GM12878 (cell line): Measurements from ENCODE around the gene OSCP1. TPM values are rescaled to one million over a fixed set of nuclear protein-coding genes. Genes with fewer than 3 reads are reported as not detected.

Experiments used
- ATAC-seq: fragments of 200-7000 bp; cut with Tn5 transposase; 3 replicates; pipeline ENCODE4 v1.9.1; 2020; ENCODE audit warnings: mild to moderate bottlenecking, moderate library complexity
- BruUV-seq: library from RNA; stranded (reverse); fragments of 400-500 nt; replicated peaks from 2 replicates; lab custom pipeline; 2021; lab: Mats Ljungman, UMichigan
- CTCF ChIA-PET: fragments of 300-600 bp; sonication (Branson Sonifier 250); formaldehyde crosslinking; extraction: SDS; loops from one replicate; lab custom pipeline; 2021; ENCODE audit warnings: inconsistent platforms; lab: Yijun Ruan, JAX
- POLR2A ChIA-PET: fragments of 350-600 bp; formaldehyde crosslinking; extraction: SDS; loops from one replicate; lab custom pipeline; 2021; ENCODE audit warnings: inconsistent platforms; lab: Charles Lee
- RAD21 ChIA-PET: fragments of 300-600 bp; sonication (Branson Sonifier 250); formaldehyde crosslinking; loops from one replicate; lab custom pipeline; 2023; ENCODE audit warnings: antibody characterized with exemption; ENCODE audit not compliant: unreplicated experiment; lab: Charles Lee
- SMC1A ChIA-PET: fragments of 300-600 bp; sonication (Branson Sonifier 250); formaldehyde crosslinking; loops from one replicate; lab custom pipeline; 2023; ENCODE audit not compliant: unreplicated experiment, uncharacterized antibody; lab: Charles Lee
- DNase-seq: peaks from one replicate; pipeline ENCODE4 v3.0.0-alpha.2; 2011; ENCODE audit warnings: low read depth, low spot score
- FAIRE-seq: peaks from 3 replicates; lab custom pipeline; 2011; peaks lifted over from hg19 to GRCh38; lab: Jason Lieb, UNC
- H2AFZ ChIP-seq: 2 replicates; pipeline ENCODE4 v1.6.0; 2011; ENCODE audit warnings: low read depth, low read length, control low read depth; ENCODE audit not compliant: control insufficient read depth
- H3K27ac ChIP-seq: 2 replicates; pipeline ENCODE4 v1.5.1; 2011; ENCODE audit warnings: control low read depth; ENCODE audit not compliant: control insufficient read depth, insufficient read depth
- H3K27me3 ChIP-seq, 2 experiments: replicated peaks in 1 of 2; 2 replicates each; pipeline versions ENCODE4 v1.6.0 to v1.6.1; 2011; ENCODE audit warnings: low read length in 1 of 2; ENCODE audit not compliant: control insufficient read depth in 2 of 2, insufficient read depth in 2 of 2
- H3K36me3 ChIP-seq, 2 experiments: 2 replicates each; pipeline ENCODE4 v1.5.1; 2011; ENCODE audit warnings: low read length in 1 of 2; ENCODE audit not compliant: control insufficient read depth in 2 of 2, insufficient read depth in 2 of 2
- H3K4me1 ChIP-seq: 2 replicates; pipeline ENCODE4 v1.6.1; 2011; ENCODE audit warnings: mild to moderate bottlenecking, low read length, moderate library complexity, mixed read lengths; ENCODE audit not compliant: control insufficient read depth, insufficient read depth
- H3K4me2 ChIP-seq: 2 replicates; pipeline ENCODE4 v1.6.0; 2011; ENCODE audit warnings: control low read depth; ENCODE audit not compliant: control insufficient read depth, insufficient read depth
- H3K4me3 ChIP-seq: fragments of 200-600 bp; sonication (generic); 2 replicates; pipeline ENCODE4 v1.5.1; 2016
- H3K79me2 ChIP-seq: 2 replicates; pipeline ENCODE4 v1.6.0; 2011; ENCODE audit warnings: low read length; ENCODE audit not compliant: control insufficient read depth, insufficient read depth
- H3K9ac ChIP-seq: 2 replicates; pipeline ENCODE4 v1.8.0; 2011; ENCODE audit warnings: low read length, control low read depth, mixed read lengths; ENCODE audit not compliant: control insufficient read depth, insufficient read depth
- H3K9me3 ChIP-seq: replicated peaks from 3 replicates; pipeline ENCODE4 v1.5.1; 2011; ENCODE audit warnings: mild to moderate bottlenecking, low read length; ENCODE audit not compliant: control insufficient read depth, insufficient read depth
- H4K20me1 ChIP-seq: 2 replicates; pipeline ENCODE4 v1.6.0; 2011; ENCODE audit not compliant: control insufficient read depth, insufficient read depth
- CUX1 ChIP-seq: IDR thresholded peaks from 2 replicates; pipeline ENCODE4 v1.6.1; 2012; ENCODE audit warnings: improper control_type of control experiment, low read depth, low read length; ENCODE audit not compliant: insufficient replicate concordance
- E2F8 ChIP-seq: fragments of 450-650 bp; IDR thresholded peaks from 2 replicates; pipeline ENCODE4 v1.6.1; 2018; ENCODE audit warnings: mild to moderate bottlenecking, low read depth, moderate library complexity; ENCODE audit not compliant: partially characterized antibody
- FOXM1 ChIP-seq: IDR thresholded peaks from 2 replicates; pipeline ENCODE4 v1.6.1; 2012; ENCODE audit warnings: low read depth, mild to moderate bottlenecking, inconsistent platforms, low read length, moderate library complexity
- JUNB ChIP-seq: IDR thresholded peaks from 2 replicates; pipeline ENCODE4 v1.6.1; 2016; ENCODE audit warnings: antibody characterized with exemption, mild to moderate bottlenecking
- MTA3 ChIP-seq: IDR thresholded peaks from 2 replicates; pipeline ENCODE4 v1.6.1; 2012; ENCODE audit warnings: low read length, inconsistent platforms, borderline replicate concordance
- NFXL1 ChIP-seq: fragments of 450-650 bp; IDR thresholded peaks from 2 replicates; pipeline ENCODE4 v1.6.1; 2017; ENCODE audit warnings: antibody characterized with exemption, mild to moderate bottlenecking, borderline replicate concordance
- RAD21 ChIP-seq: IDR thresholded peaks from 2 replicates; pipeline ENCODE4 v1.6.1; 2011; ENCODE audit warnings: mild to moderate bottlenecking, low read depth, low read length, moderate library complexity; ENCODE audit not compliant: insufficient read depth
- SMARCA5 ChIP-seq: fragments of 450-650 bp; IDR thresholded peaks from 2 replicates; pipeline ENCODE4 v1.6.1; 2017; ENCODE audit warnings: mild to moderate bottlenecking
- SUPT20H ChIP-seq: IDR thresholded peaks from 2 replicates; pipeline ENCODE4 v1.6.1; 2011; ENCODE audit warnings: low read depth, mild to moderate bottlenecking, low read length, moderate library complexity, borderline replicate concordance; ENCODE audit not compliant: control insufficient read depth
- ZNF274 ChIP-seq: IDR thresholded peaks from one replicate; pipeline ENCODE4 v1.8.0; 2011; ENCODE audit not compliant: insufficient read length, insufficient read depth
- WGBS: methylation state at CpG from one replicate; pipeline ENCODE4 v1.1.6; 2016; ENCODE audit warnings: low lambda C conversion rate; ENCODE audit not compliant: insufficient replicate concordance, insufficient coverage; ENCODE audit errors: missing lambda C conversion rate; 5-methylcytosine and 5-hydroxymethylcytosine counted together
- in situ Hi-C: fragments of 300-500 bp; cut with MboI; formaldehyde crosslinking; loops from 9 replicates; pipeline ENCODE4 v1.14.3; 2018; ENCODE audit warnings: mixed read lengths
- intact Hi-C: fragments of 100-400 bp; cut with micrococcal nuclease; formaldehyde crosslinking; loops from one replicate; pipeline ENCODE4 v1.14.2; 2022; ENCODE audit not compliant: unreplicated experiment
- polyA plus RNA-seq, 11 experiments: library from polyadenylated mRNA; depleted of rRNA in 4 of 11; unstranded in 6 of 11; stranded (reverse) in 5 of 11; fragments of >200 nt; fragmentation: Nextera tagmentation in 4 of 11; fragmentation: Illumina TruSeq in 1 of 11; extraction: Ambion mirVana in 4 of 11; extraction: Trizol in 1 of 11; gene quantifications; 1 replicate in 1 of 11; 2 replicates in 10 of 11; pipeline versions ENCODE4 v1.2.1 to v1.2.3, GENCODE V29; 2011 to 2016; ENCODE audit warnings: inconsistent platforms in 2 of 11, missing spikeins in 2 of 11, low read depth in 1 of 11
- total RNA-seq, 4 experiments: library from RNA; depleted of rRNA in 3 of 4; stranded (reverse); fragments of >200 nt in 3 of 4; fragmentation: Illumina TruSeq in 1 of 4; extraction: Trizol in 1 of 4; gene quantifications; 2 replicates each; pipeline versions ENCODE4 v1.2.1 to v1.2.3, GENCODE V29; 2013 to 2021

Gene OSCP1
- total and polyA plus RNA-seq, 10 of the 15 experiments (the other 5 are each of a cell fraction or from before 2014, with no cell fraction given) = 1.8 to 5.9 (median 3.0) TPM

GRCh38 chr1:36436821-36437220 is 13.4 kb downstream of the OSCP1 start (continued):
- TF ChIP-seq CUX1 (no peak), RAD21 (no peak), NFXL1 (no peak), SMARCA5 (no peak), ZNF274 (no peak), SUPT20H (no peak), JUNB (no peak)

GRCh38 chr1:36433102-36433501 is 17.1 kb downstream of the OSCP1 start:
- H3K36me3 ChIP-seq = no peaks in the 10 kb centered on the region
- no peaks in the 10 kb centered on the region for H4K20me1 ChIP-seq
- no peak overlapping the region for H3K4me2 ChIP-seq
- ATAC-seq = no peak
- ChIA-PET CTCF (no interaction called here), SMC1A (no interaction called here), POLR2A (no interaction called here), RAD21 (no interaction called here)
- no peak overlapping the region for H3K4me3 ChIP-seq
- H3K9ac ChIP-seq = no peak overlapping the region
- H2AFZ ChIP-seq = no peak overlapping the region
- intact Hi-C loops = no loop called here
- no peaks in the 10 kb centered on the region for H3K9me3 ChIP-seq
- no peaks in the 10 kb centered on the region for H3K27me3 ChIP-seq
- no peak for DNase-seq
- BruUV-seq = no TSS peak
- no peak overlapping the region for H3K27ac ChIP-seq
- FAIRE-seq = no peak
- no peaks in the 10 kb centered on the region for H3K79me2 ChIP-seq
- no peaks in the 10 kb centered on the region for H3K4me1 ChIP-seq
- 6% methylated on average over 1 of the region's 1 CpG for WGBS
- in situ Hi-C loops = no loop called here
- no peak for TF ChIP-seq E2F8
- no peak for TF ChIP-seq CUX1
- TF ChIP-seq MTA3 = no peak
- no peak for TF ChIP-seq FOXM1
